ENCODE data around the gene RNF144A. TPM values are rescaled to one million over a fixed set of nuclear protein-coding genes. Genes with fewer than 3 reads are reported as not detected.

RNF144A gene
- total and polyA plus RNA-seq, 4 donors: 0.63 to 27.6 (median 4.1) TPM

DNA sequence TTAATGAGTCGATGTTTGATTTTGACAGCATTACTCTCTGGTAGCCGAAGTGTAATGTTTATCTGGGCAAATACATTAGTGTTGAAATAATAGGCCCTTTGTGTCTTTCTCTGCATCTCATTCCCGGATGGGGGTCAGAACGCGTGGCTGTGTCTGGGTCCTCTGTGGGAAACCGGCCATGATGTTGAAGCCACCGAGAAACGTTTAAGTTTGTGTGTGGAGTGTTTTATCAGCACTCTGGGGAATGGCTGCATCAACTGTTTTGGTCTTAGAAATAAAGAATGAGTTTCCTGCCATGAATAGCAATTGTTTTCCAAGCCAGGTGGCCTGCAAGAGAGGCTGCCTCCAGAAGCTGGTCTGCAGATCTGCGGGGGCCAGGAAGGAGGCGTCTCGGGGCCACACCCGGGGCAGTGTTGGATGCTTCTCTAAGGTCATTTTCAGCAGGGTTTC lies 69.7 kb downstream of the RNF144A start:
- Histone ChIP-seq H3K4me1 (ENCODE audit: control insufficient read depth in 1 of 2, insufficient read depth in 2 of 2, low read length in 2 of 2) (no peaks in the 10 kb centered on the region), H3K27me3 (ENCODE audit: control insufficient read depth in 1 of 2, insufficient read depth in 2 of 2, low read length in 1 of 2) (no peaks in the 10 kb centered on the region), H3K27ac (ENCODE audit: low read depth in 1 of 2, low read length in 2 of 2) (no peak overlapping the region), H3K4me3 (ENCODE audit: low read length in 2 of 2) (no peak overlapping the region), H3K36me3 (ENCODE audit: control insufficient read depth in 1 of 2, insufficient read depth in 2 of 2, low read length in 1 of 2) (no peaks in the 10 kb centered on the region), H3K9me3 (ENCODE audit: control insufficient read depth, low read length) (peaks cover 1% of the 10 kb centered on the region)
- intact Hi-C loops (cut with DNase I): no loop called here
- WGBS, 2 donors: 26 to 36% methylated on average over 12 of the region's 12 CpGs
- peak; percentile 15 for ATAC-seq (ENCODE audit: low FRiP score)
- no peak for DNase-seq

DNA sequence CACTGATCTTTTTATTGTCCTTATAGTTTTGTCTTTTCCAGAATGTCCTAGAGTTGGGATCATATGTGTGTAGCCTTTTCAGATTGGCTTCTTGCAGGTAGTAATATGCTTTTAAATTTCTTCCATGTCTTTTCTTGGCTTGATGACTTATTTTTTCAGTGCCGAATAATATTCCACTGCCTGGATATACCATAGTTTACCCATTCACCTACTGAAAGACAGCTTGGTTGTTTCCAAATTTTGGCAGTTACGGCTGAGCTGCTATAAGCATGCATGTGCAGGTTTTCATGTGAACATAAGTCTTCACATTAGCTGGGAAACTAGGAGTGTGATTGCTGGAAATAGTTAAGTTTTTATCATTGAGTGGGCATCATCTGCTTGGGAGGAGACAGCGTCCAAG lies 73.7 kb downstream of the RNF144A start:
- H3K4me3 ChIP-seq (ENCODE audit: low read length in 2 of 2): no peak overlapping the region
- H3K36me3 ChIP-seq (ENCODE audit: control insufficient read depth in 1 of 2, insufficient read depth in 2 of 2, low read length in 1 of 2): no peaks in the 10 kb centered on the region
- 97 to 98% methylated on average over 3 of the region's 3 CpGs for WGBS, 2 donors
- intact Hi-C loops (cut with DNase I): no loop called here
- no peak for DNase-seq
- ATAC-seq (ENCODE audit: low FRiP score): no peak
- peaks cover 1% of the 10 kb centered on the region for H3K9me3 ChIP-seq (ENCODE audit: control insufficient read depth, low read length)
- H3K4me1 ChIP-seq (ENCODE audit: control insufficient read depth in 1 of 2, insufficient read depth in 2 of 2, low read length in 2 of 2): no peaks in the 10 kb centered on the region
- H3K27me3 ChIP-seq (ENCODE audit: control insufficient read depth in 1 of 2, insufficient read depth in 2 of 2, low read length in 1 of 2): no peaks in the 10 kb centered on the region
- H3K27ac ChIP-seq (ENCODE audit: low read depth in 1 of 2, low read length in 2 of 2): no peak overlapping the region

DNA sequence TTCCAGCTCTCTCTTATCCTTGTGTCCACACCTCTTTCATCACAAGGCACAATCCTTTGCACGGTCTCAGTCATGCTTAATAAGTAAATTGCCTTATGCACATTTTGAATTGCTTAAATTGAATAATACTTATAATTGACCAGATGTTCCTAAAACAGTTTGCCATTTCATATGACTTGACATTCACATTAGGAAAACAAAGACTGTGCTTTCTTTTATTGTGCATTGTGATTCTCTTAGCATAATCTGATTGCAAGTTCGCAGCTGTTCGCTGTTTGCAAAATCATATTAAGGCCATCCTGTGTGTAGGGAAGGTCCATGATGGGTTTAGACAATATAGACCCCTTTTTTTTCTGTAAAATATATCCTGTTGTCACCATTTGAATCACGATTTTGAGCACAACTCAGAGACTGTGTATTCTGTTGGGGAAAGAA lies 75.6 kb downstream of the RNF144A start:
- WGBS, 2 donors: 91 to 93% methylated on average over 4 of the region's 4 CpGs
- Histone ChIP-seq H3K27me3 (ENCODE audit: control insufficient read depth in 1 of 2, insufficient read depth in 2 of 2, low read length in 1 of 2) (no peaks in the 10 kb centered on the region), H3K27ac (ENCODE audit: low read depth in 1 of 2, low read length in 2 of 2) (no peak overlapping the region), H3K4me3 (ENCODE audit: low read length in 2 of 2) (no peak overlapping the region), H3K36me3 (ENCODE audit: control insufficient read depth in 1 of 2, insufficient read depth in 2 of 2, low read length in 1 of 2) (no peaks in the 10 kb centered on the region), H3K4me1 (ENCODE audit: control insufficient read depth in 1 of 2, insufficient read depth in 2 of 2, low read length in 2 of 2) (no peaks in the 10 kb centered on the region), H3K9me3 (ENCODE audit: control insufficient read depth, low read length) (peaks cover 1% of the 10 kb centered on the region)
- DNase-seq (no peak), ATAC-seq (ENCODE audit: low FRiP score) (no peak)
- intact Hi-C loops (cut with DNase I): no loop called here

DNA sequence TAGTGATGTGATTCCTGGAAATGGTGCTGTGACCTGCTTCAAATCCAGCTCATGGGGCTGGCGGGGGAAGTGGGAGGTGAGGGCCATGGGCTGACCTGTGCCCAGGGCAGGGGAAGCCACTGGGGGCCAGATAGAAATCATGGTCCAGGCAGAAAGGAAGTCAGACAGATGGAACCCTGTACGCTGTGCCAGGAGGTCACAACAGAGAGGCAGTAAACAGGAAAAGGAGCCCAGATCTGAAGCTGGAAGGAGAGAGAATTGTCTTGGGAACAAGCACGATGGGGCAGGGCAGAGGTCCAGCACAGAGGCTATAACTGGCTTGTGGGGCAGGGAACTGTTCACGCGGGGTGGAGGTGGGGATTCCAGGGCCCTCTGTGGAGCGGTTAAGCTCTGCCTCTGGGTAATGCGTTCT lies 76.0 kb downstream of the RNF144A start:
- H3K27me3 ChIP-seq (ENCODE audit: control insufficient read depth in 1 of 2, insufficient read depth in 2 of 2, low read length in 1 of 2): no peaks in the 10 kb centered on the region

DNA sequence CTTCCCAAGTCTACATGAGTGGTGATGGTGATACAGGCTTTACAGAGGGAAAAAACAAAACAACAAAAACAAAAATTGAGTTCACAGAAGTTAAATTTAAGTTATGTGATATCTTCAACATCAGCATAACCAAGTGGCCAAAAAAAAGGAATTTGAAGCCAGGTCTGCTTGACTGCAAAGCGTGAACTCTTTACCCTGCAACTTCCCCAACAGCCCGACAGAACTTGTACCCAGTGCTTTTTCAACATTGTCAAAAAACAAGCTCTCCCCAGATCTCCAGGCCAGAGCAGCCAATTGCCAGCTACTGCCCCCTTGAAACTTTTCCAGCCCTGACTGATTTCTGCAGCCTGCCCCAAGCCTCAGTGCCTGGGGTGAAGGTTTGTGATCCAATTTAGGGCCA lies 76.7 kb downstream of the RNF144A start:
- H3K9me3 ChIP-seq (ENCODE audit: control insufficient read depth, low read length): peaks cover 1% of the 10 kb centered on the region
- no peaks in the 10 kb centered on the region for H3K36me3 ChIP-seq (ENCODE audit: control insufficient read depth in 1 of 2, insufficient read depth in 2 of 2, low read length in 1 of 2)
- intact Hi-C loops (cut with DNase I): no loop called here
- H3K27me3 ChIP-seq (ENCODE audit: control insufficient read depth in 1 of 2, insufficient read depth in 2 of 2, low read length in 1 of 2): no peaks in the 10 kb centered on the region
- no peaks in the 10 kb centered on the region for H3K4me1 ChIP-seq (ENCODE audit: control insufficient read depth in 1 of 2, insufficient read depth in 2 of 2, low read length in 2 of 2)
- DNase-seq: no peak
- no peak for ATAC-seq (ENCODE audit: low FRiP score)
- H3K4me3 ChIP-seq (ENCODE audit: low read length in 2 of 2): no peak overlapping the region
- no peak overlapping the region for H3K27ac ChIP-seq (ENCODE audit: low read depth in 1 of 2, low read length in 2 of 2)
- WGBS, 2 donors: 15 to 37% methylated on average over 2 of the region's 2 CpGs

More for the DNA sequence above, 76.0 kb downstream of the RNF144A start:
- ATAC-seq (ENCODE audit: low FRiP score) (peak; percentile 76), DNase-seq (no peak)
- intact Hi-C loops (cut with DNase I): no loop called here
- H3K4me3 ChIP-seq (ENCODE audit: low read length in 2 of 2): no peak overlapping the region
- WGBS, 2 donors: 57 to 66% methylated on average over 7 of the region's 7 CpGs
- no peaks in the 10 kb centered on the region for H3K4me1 ChIP-seq (ENCODE audit: control insufficient read depth in 1 of 2, insufficient read depth in 2 of 2, low read length in 2 of 2)
- H3K36me3 ChIP-seq (ENCODE audit: control insufficient read depth in 1 of 2, insufficient read depth in 2 of 2, low read length in 1 of 2): no peaks in the 10 kb centered on the region
- H3K27ac ChIP-seq (ENCODE audit: low read depth in 1 of 2, low read length in 2 of 2): no peak overlapping the region
- H3K9me3 ChIP-seq (ENCODE audit: control insufficient read depth, low read length): peaks cover 1% of the 10 kb centered on the region

- WGBS, 2 donors: 94 to 95% methylated on average over 12 of the region's 12 CpGs
These were observed 77.4 kb downstream of the RNF144A start for GRCh38 chr2:6994536-6995128.

GRCh38 chr2:6995391-6996097 lies 78.3 kb downstream of the RNF144A start:
- no peak for ATAC-seq (ENCODE audit: low FRiP score)
- intact Hi-C loops (cut with DNase I): no loop called here

More at GRCh38 chr2:6994536-6995128, 77.4 kb downstream of the RNF144A start:
- intact Hi-C loops (cut with DNase I): no loop called here
- ATAC-seq (ENCODE audit: low FRiP score) (no peak), DNase-seq (no peak)
- Histone ChIP-seq H3K36me3 (ENCODE audit: control insufficient read depth in 1 of 2, insufficient read depth in 2 of 2, low read length in 1 of 2) (no peaks in the 10 kb centered on the region), H3K27me3 (ENCODE audit: control insufficient read depth in 1 of 2, insufficient read depth in 2 of 2, low read length in 1 of 2) (no peaks in the 10 kb centered on the region), H3K27ac (ENCODE audit: low read depth in 1 of 2, low read length in 2 of 2) (no peak overlapping the region), H3K4me1 (ENCODE audit: control insufficient read depth in 1 of 2, insufficient read depth in 2 of 2, low read length in 2 of 2) (no peaks in the 10 kb centered on the region), H3K4me3 (ENCODE audit: low read length in 2 of 2) (no peak overlapping the region), H3K9me3 (ENCODE audit: control insufficient read depth, low read length) (peaks cover 1% of the 10 kb centered on the region)

DNA sequence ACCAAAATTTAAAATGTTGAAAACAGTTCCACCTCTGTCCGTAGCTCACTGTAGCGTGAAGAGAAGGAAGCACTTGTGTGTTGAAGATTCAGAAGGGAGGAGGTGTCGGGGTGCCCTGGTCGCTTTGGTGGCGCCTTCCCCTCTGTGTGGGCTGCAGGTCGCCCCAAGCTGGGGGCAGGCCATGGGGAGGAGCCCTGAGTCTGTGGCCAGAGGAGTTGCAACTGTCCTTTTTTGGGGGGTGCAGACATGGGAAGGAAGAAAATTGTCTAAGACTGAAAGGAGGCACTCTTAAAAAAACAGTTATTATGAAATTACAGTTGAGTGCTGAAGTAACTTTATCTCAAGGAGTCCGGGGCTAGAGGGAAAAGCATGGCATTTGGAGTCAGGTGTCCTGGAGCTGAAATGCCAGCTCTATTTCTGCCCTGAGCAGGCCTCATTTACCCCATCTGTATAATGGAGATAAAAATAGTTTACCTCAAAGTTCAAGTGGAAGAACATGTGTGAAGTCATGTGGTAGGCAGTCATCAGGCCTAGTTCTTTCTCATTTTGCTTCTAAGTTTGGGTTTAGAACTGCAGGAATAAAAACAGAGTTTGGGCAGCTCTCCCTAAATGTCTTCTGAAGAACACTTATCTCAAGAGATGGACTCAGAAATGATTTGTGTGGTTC lies 82.1 kb downstream of the RNF144A start:
- no peak for ATAC-seq (ENCODE audit: low FRiP score)
- no peaks in the 10 kb centered on the region for H3K9me3 ChIP-seq (ENCODE audit: control insufficient read depth, low read length)
- WGBS, 2 donors: 93 to 94% methylated on average over 7 of the region's 7 CpGs

More at GRCh38 chr2:6995391-6996097, 78.3 kb downstream of the RNF144A start:
- WGBS, 2 donors: 77 to 86% methylated on average over 11 of the region's 11 CpGs
- no peaks in the 10 kb centered on the region for H3K4me1 ChIP-seq (ENCODE audit: control insufficient read depth in 1 of 2, insufficient read depth in 2 of 2, low read length in 2 of 2)
- no peaks in the 10 kb centered on the region for H3K27me3 ChIP-seq (ENCODE audit: control insufficient read depth in 1 of 2, insufficient read depth in 2 of 2, low read length in 1 of 2)
- H3K27ac ChIP-seq (ENCODE audit: low read depth in 1 of 2, low read length in 2 of 2): no peak overlapping the region
- DNase-seq: no peak
- peaks cover 1% of the 10 kb centered on the region for H3K9me3 ChIP-seq (ENCODE audit: control insufficient read depth, low read length)
- no peak overlapping the region for H3K4me3 ChIP-seq (ENCODE audit: low read length in 2 of 2)
- no peaks in the 10 kb centered on the region for H3K36me3 ChIP-seq (ENCODE audit: control insufficient read depth in 1 of 2, insufficient read depth in 2 of 2, low read length in 1 of 2)

More for the DNA sequence above, 82.1 kb downstream of the RNF144A start:
- DNase-seq: no peak
- intact Hi-C loops (cut with DNase I): no loop called here
- Histone ChIP-seq H3K27me3 (ENCODE audit: control insufficient read depth in 1 of 2, insufficient read depth in 2 of 2, low read length in 1 of 2) (no peaks in the 10 kb centered on the region), H3K27ac (ENCODE audit: low read depth in 1 of 2, low read length in 2 of 2) (no peak overlapping the region), H3K4me3 (ENCODE audit: low read length in 2 of 2) (no peak overlapping the region), H3K36me3 (ENCODE audit: control insufficient read depth in 1 of 2, insufficient read depth in 2 of 2, low read length in 1 of 2) (no peaks in the 10 kb centered on the region), H3K4me1 (ENCODE audit: control insufficient read depth in 1 of 2, insufficient read depth in 2 of 2, low read length in 2 of 2) (no peaks in the 10 kb centered on the region)
